RWPE2 (cell line): ENCODE data around the gene RPTOR.

Experiments
- ATAC-seq: fragments of 200-7000 bp; cut with Tn5 transposase; 3 replicates; pipeline ENCODE4 v1.9.1; 2021; ENCODE audit warnings: low read depth
- DNase-seq: peaks from one replicate; pipeline ENCODE4 v3.0.0-alpha.2; 2020; ENCODE audit warnings: low spot score
- H3K27ac ChIP-seq: fragments of 450-650 bp; 2 replicates; pipeline ENCODE4 v1.5.1; 2017; ENCODE audit warnings: mild to moderate bottlenecking; ENCODE audit not compliant: poor library complexity, severe bottlenecking
- H3K27me3 ChIP-seq: fragments of 250-450 bp; sonication (Bioruptor Pico); 2 replicates; pipeline ENCODE4 v1.5.1; 2021; ENCODE audit warnings: mild to moderate bottlenecking, moderate library complexity; ENCODE audit not compliant: insufficient read depth, poor library complexity, severe bottlenecking
- H3K36me3 ChIP-seq: fragments of 250-450 bp; sonication (Bioruptor Pico); 2 replicates; pipeline ENCODE4 v1.5.1; 2020; ENCODE audit warnings: low read depth, mild to moderate bottlenecking, moderate library complexity
- H3K4me1 ChIP-seq: fragments of 250-450 bp; sonication (Bioruptor Pico); 2 replicates; pipeline ENCODE4 v1.5.1; 2021; ENCODE audit warnings: mild to moderate bottlenecking, moderate library complexity; ENCODE audit not compliant: insufficient read depth, poor library complexity, severe bottlenecking
- H3K4me3 ChIP-seq: fragments of 250-450 bp; sonication (Bioruptor Pico); 2 replicates; pipeline ENCODE4 v1.5.1; 2021; ENCODE audit warnings: mild to moderate bottlenecking, moderate library complexity; ENCODE audit not compliant: severe bottlenecking
- H3K9me3 ChIP-seq: fragments of 250-450 bp; sonication (Bioruptor Pico); 2 replicates; pipeline ENCODE4 v1.5.1; 2021; ENCODE audit warnings: mild to moderate bottlenecking, moderate library complexity; ENCODE audit not compliant: severe bottlenecking
- TF ChIP-seq, protein P1 (sequence below): fragments of 450-650 bp; IDR thresholded peaks from one replicate; pipeline ENCODE4 v1.5.1; 2017; ENCODE audit warnings: mild to moderate bottlenecking, moderate library complexity; ENCODE audit not compliant: poor library complexity, severe bottlenecking

Gene RPTOR

DNA sequence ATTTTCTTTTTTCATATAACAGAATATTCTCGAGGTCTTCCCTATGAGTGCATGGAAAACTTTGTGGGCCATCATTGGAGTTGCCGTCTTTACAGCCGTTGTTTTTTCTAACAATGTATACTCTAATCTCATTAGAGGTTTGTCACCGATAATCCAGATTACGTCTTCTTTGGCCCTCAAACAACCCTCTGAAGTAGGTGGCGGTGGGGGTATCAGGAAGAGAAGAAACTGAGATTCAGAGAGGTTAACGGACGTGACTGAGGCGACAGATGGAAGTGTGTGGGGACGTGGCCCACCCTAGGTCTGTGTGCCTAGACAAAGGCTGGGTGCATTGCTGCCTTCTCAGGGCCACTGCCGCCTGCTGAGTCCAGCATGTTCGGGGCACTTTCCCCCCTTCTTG, 63.7 kb downstream of the RPTOR start:
- no peak for ATAC-seq
- no peaks in the 10 kb centered on the region for H3K27me3 ChIP-seq
- no peak for DNase-seq
- TF ChIP-seq, protein P1, sequence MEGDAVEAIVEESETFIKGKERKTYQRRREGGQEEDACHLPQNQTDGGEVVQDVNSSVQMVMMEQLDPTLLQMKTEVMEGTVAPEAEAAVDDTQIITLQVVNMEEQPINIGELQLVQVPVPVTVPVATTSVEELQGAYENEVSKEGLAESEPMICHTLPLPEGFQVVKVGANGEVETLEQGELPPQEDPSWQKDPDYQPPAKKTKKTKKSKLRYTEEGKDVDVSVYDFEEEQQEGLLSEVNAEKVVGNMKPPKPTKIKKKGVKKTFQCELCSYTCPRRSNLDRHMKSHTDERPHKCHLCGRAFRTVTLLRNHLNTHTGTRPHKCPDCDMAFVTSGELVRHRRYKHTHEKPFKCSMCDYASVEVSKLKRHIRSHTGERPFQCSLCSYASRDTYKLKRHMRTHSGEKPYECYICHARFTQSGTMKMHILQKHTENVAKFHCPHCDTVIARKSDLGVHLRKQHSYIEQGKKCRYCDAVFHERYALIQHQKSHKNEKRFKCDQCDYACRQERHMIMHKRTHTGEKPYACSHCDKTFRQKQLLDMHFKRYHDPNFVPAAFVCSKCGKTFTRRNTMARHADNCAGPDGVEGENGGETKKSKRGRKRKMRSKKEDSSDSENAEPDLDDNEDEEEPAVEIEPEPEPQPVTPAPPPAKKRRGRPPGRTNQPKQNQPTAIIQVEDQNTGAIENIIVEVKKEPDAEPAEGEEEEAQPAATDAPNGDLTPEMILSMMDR = no peak
- no peak overlapping the region for H3K27ac ChIP-seq
- no peaks in the 10 kb centered on the region for H3K9me3 ChIP-seq
- H3K4me1 ChIP-seq = peaks cover 17% of the 10 kb centered on the region
- H3K36me3 ChIP-seq = no peaks in the 10 kb centered on the region
- no peak overlapping the region for H3K4me3 ChIP-seq

- DNase-seq = no peak
- TF ChIP-seq, protein P1 = no peak
- no peak overlapping the region for H3K27ac ChIP-seq
- no peaks in the 10 kb centered on the region for H3K27me3 ChIP-seq
- H3K9me3 ChIP-seq = no peaks in the 10 kb centered on the region
- peaks cover 17% of the 10 kb centered on the region for H3K4me1 ChIP-seq
- H3K36me3 ChIP-seq = no peaks in the 10 kb centered on the region
- no peak for ATAC-seq
- no peak overlapping the region for H3K4me3 ChIP-seq
These were observed 65.1 kb downstream of the RPTOR start for GRCh38 chr17:80609757-80610156.

DNA sequence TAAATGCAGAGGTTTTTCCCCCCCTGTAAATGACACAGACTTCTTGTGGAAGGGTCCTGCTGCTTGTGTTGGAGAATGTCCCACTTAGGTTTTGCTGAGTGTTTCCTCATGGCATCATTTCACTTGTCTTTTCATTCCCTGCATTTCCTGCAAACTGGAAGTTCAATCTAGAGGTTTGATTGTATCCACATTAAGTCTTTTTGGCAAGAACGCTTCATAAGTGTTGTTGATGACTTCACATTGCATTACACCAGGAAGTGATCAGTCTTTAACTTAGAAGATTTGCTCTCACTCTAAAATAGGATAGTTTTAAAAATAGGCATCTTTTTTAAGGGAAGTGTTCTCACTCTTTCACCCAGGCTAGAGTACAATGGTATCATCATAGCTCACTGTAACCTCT, 67.2 kb downstream of the RPTOR start:
- no peak overlapping the region for H3K4me3 ChIP-seq
- ATAC-seq = no peak
- H3K27me3 ChIP-seq = no peaks in the 10 kb centered on the region
- no peaks in the 10 kb centered on the region for H3K36me3 ChIP-seq
- H3K4me1 ChIP-seq = peaks cover 4% of the 10 kb centered on the region
- H3K27ac ChIP-seq = no peak overlapping the region
- no peaks in the 10 kb centered on the region for H3K9me3 ChIP-seq
- no peak for DNase-seq
- TF ChIP-seq, protein P1 = no peak

- Histone ChIP-seq H3K27ac (no peak overlapping the region), H3K9me3 (no peaks in the 10 kb centered on the region), H3K27me3 (no peaks in the 10 kb centered on the region), H3K4me3 (no peak overlapping the region), H3K36me3 (no peaks in the 10 kb centered on the region), H3K4me1 (no peaks in the 10 kb centered on the region)
- no peak for ATAC-seq
- no peak for DNase-seq
- TF ChIP-seq, protein P1 = no peak
These were observed 68.5 kb downstream of the RPTOR start for GRCh38 chr17:80612997-80613731.

DNA sequence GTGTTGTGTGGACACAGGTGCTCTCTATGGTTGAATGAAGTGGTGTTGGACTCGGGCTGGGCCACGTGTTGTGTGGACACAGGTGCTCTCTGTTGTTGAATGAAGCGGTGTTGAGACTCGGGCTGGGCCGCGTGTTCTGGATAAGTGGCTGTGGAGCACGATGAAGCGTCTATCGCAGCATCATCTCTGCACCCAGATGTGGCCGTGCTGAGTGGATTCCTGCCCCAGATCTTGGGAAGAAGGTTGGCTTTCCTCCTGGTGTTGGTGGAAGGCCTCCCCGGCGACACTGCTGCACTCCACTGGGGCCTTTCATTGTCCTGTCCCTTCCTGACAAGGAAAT, 69.1 kb downstream of the RPTOR start:
- Histone ChIP-seq H3K4me1 (peaks cover 4% of the 10 kb centered on the region), H3K27ac (no peak overlapping the region)
- ATAC-seq = no peak

More for the DNA sequence above, 69.1 kb downstream of the RPTOR start:
- Histone ChIP-seq H3K36me3 (no peaks in the 10 kb centered on the region), H3K9me3 (no peaks in the 10 kb centered on the region), H3K27me3 (no peaks in the 10 kb centered on the region), H3K4me3 (no peak overlapping the region)
- no peak for DNase-seq
- TF ChIP-seq, protein P1 = no peak
